T-cell (primary cell): ENCODE data around the gene RNASE8. TPM values are rescaled to one million over a fixed set of nuclear protein-coding genes. Genes with fewer than 3 reads are reported as not detected.

Experiments used
- ATAC-seq, 4 experiments: fragments of 200-7000 bp in 3 of 4; fragments of 150-1000 bp in 1 of 4; cut with Tn5 transposase; replicated peaks in 1 of 4; 1 replicate in 3 of 4; 2 replicates in 1 of 4; pipeline ENCODE4 v1.10.0; 2021; ENCODE audit warnings: moderate library complexity in 3 of 4, mild to moderate bottlenecking in 2 of 4, moderate number of reproducible peaks in 1 of 4
- CTCF ChIA-PET, 2 donors: fragments of 300-600 bp; sonication (Branson Sonifier 250); formaldehyde crosslinking; loops; one replicate each; lab custom pipeline; 2022; ENCODE audit warnings: antibody characterized with exemption in 2 of 2; lab: Charles Lee
- POLR2A ChIA-PET, 2 donors: fragments of 300-600 bp; sonication (Branson Sonifier 250); formaldehyde crosslinking; loops; one replicate each; lab custom pipeline; 2022; ENCODE audit warnings: antibody characterized with exemption in 2 of 2; lab: Charles Lee
- DNase-seq, 35 experiments: peaks; one replicate each; pipeline versions ENCODE4 v3.0.0 to v3.0.0-alpha.2; 2013 to 2023
- H3K27ac ChIP-seq: one replicate; pipeline ENCODE4 v1.5.1; 2013; ENCODE audit warnings: low read length
- H3K27me3 ChIP-seq, 2 experiments: replicated peaks in 1 of 2; 1 replicate in 1 of 2; 2 replicates in 1 of 2; pipeline versions ENCODE4 v1.6.1 to v1.7.0; 2013; ENCODE audit warnings: low read length in 1 of 2, mixed read lengths in 1 of 2; ENCODE audit not compliant: control insufficient read depth in 2 of 2, insufficient read depth in 2 of 2; ENCODE audit errors: extremely low read depth in 1 of 2
- H3K36me3 ChIP-seq, 2 donors: 1 replicate in 1 of 2; 2 replicates in 1 of 2; pipeline versions ENCODE4 v1.6.1 to v1.7.0; 2013; ENCODE audit warnings: low read length in 1 of 2; ENCODE audit not compliant: control insufficient read depth in 2 of 2, insufficient read depth in 1 of 2; ENCODE audit errors: extremely low read depth in 1 of 2
- H3K4me1 ChIP-seq, 2 experiments: 1 replicate in 1 of 2; 2 replicates in 1 of 2; pipeline versions ENCODE4 v1.6.1 to v1.7.0; 2013; ENCODE audit warnings: low read length in 2 of 2, mixed read lengths in 1 of 2; ENCODE audit not compliant: insufficient read depth in 2 of 2, control insufficient read depth in 1 of 2; ENCODE audit errors: extremely low read depth in 1 of 2
- H3K4me3 ChIP-seq, 2 donors: 1 replicate in 1 of 2; 2 replicates in 1 of 2; pipeline versions ENCODE4 v1.5.1 to v1.7.0; 2013; ENCODE audit warnings: mild to moderate bottlenecking in 2 of 2, low read length in 1 of 2, moderate library complexity in 1 of 2; ENCODE audit not compliant: control insufficient read depth in 1 of 2; ENCODE audit errors: extremely low read depth in 1 of 2
- H3K9me3 ChIP-seq: 2 replicates; pipeline ENCODE4 v1.7.0; 2013
- H3K27ac Mint-ChIP-seq, 2 donors: one replicate each; pipeline ENCODE4 v1.8.0; 2020 to 2021; ENCODE audit warnings: mild to moderate bottlenecking in 2 of 2, mixed read lengths in 2 of 2
- H3K27me3 Mint-ChIP-seq, 2 donors: one replicate each; pipeline ENCODE4 v1.8.0; 2021 to 2022; ENCODE audit warnings: mixed read lengths in 2 of 2
- H3K36me3 Mint-ChIP-seq: one replicate; pipeline ENCODE4 v1.8.0; 2021; ENCODE audit warnings: mixed read lengths
- H3K4me1 Mint-ChIP-seq, 3 donors: one replicate each; pipeline ENCODE4 v1.8.0; 2020 to 2022; ENCODE audit warnings: mixed read lengths in 3 of 3, mild to moderate bottlenecking in 1 of 3
- H3K4me3 Mint-ChIP-seq, 3 donors: one replicate each; pipeline ENCODE4 v1.8.0; 2020 to 2022; ENCODE audit warnings: mild to moderate bottlenecking in 3 of 3, mixed read lengths in 3 of 3, moderate library complexity in 3 of 3
- H3K9me3 Mint-ChIP-seq, 3 donors: one replicate each; pipeline ENCODE4 v1.8.0; 2020 to 2022; ENCODE audit warnings: mixed read lengths in 3 of 3
- WGBS: methylation state at CpG from one replicate; pipeline ENCODE4 v1.1.5; 2013; ENCODE audit warnings: missing lambda C conversion rate; ENCODE audit not compliant: insufficient coverage; 5-methylcytosine and 5-hydroxymethylcytosine counted together
- total RNA-seq, 35 experiments: library from RNA in 6 of 35; stranded (reverse) in 6 of 35; fragments of 120-200 nt in 1 of 35; gene quantifications; one replicate each; pipeline versions ENCODE4 v1.2.1 to v1.2.4 and lab custom pipeline; 2013 to 2026

Gene RNASE8
- total RNA-seq, 5 donors from 2014 or later (not counting 1 experiment from before 2014, with no cell fraction given), result not detected

DNA sequence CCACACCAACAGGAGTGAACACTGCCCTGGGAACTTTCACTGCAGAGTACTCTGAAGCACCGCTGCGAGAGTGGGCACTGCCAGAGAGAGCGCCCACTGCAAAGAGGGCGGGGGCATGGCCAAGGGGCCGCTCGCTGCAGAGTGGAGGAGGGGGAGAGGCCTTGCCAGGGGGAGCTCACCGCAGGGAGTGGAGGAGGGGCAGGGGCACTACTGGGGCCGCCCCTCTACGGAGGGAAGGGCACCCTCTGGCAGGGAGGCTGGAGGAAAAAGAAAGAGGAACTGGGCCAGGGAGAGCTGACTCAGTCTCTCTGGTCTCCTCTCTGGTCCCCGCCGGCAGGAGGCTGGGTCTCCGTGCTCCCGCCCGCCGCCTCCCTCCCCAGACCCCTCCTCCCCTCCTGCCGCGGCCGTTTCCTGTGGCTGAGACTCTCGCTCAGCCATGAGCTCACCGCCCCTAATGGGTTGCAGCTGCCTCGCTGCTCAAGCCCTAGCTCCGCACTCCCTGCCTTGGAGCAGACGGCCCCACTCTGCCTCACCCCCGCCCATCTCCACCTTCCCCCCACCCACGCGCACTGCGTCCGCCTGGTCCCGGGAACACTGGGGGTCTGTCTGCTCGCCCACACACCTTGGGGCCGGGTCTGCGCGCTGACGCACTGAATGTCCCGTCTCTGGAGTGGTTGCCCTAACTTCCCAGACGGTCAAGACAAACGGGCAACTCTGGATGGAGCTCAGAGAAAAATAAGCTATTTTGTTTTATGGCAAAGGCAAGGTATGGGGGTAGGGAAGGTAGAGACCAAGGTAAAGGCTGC lies 13.8 kb downstream of the RNASE8 start:
- H3K4me1 ChIP-seq, result peaks cover 7 to 35% of the 10 kb centered on the region in 2 experiments
- no peaks in the 10 kb centered on the region for H3K9me3 ChIP-seq
- ChIA-PET CTCF (interaction anchor here (0.6 to 3.4 kb wide), 15 partner anchors 13 to 1915 kb away, joined by 3 to 23 read pairs (median 4); partner anchors contain the start of gene RNASE8 (in 1 of the 2)), POLR2A (interaction anchor here (0.6 kb wide), 3 partner anchors 13 to 353 kb away, joined by 5 to 8 read pairs (median 5); no protein-coding TSS in a partner anchor)
- no peak overlapping the region for H3K27ac ChIP-seq
- Mint-ChIP-seq H3K27ac (no peak overlapping the region), H3K4me3 (peak overlapping the region; percentile 74 to 84 (median 76)), H3K36me3 (no peaks in the 10 kb centered on the region), H3K4me1 (peaks cover 29 to 41% (median 38%) of the 10 kb centered on the region in 3 donors), H3K27me3 (peaks cover 54 to 64% of the 10 kb centered on the region in 2 donors), H3K9me3 (no peaks in the 10 kb centered on the region)
- DNase-seq, result peak in 13 of 35 experiments; percentile 8 to 53 (median 30)
- ATAC-seq, result peak; percentile 31 to 44 (median 40)
- peak overlapping the region; percentile 46 to 63 for H3K4me3 ChIP-seq
- peaks cover 7 to 68% of the 10 kb centered on the region in 2 experiments for H3K27me3 ChIP-seq
- H3K36me3 ChIP-seq, result no peaks in the 10 kb centered on the region
- 1% methylated on average over 28 of the region's 37 CpGs for WGBS

DNA sequence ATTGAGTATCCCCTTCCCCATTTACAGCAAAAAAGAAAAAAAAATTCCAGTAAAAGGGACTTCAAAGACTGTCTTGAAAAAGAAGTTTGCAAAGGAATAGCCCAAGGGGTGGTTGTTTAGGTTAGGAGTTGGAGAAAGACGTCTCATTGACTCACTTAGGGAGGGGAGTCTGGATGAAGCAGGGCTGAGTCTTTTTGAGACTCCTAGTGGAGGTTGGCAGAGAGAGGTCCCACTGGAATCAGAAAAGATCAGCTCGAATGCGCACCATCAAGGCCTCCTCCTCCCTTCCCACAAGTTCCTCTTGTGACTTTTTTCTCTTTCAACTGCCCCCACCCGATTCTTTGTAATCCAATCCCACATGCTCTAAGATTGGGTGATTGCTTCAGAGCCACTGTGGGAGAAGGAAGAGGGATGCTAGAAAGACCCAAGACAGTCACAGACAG lies 14.4 kb downstream of the RNASE8 start:
- peaks cover 48 to 58% of the 10 kb centered on the region in 2 donors for H3K27me3 Mint-ChIP-seq
- ChIA-PET POLR2A (interaction anchor here (0.6 kb wide), 3 partner anchors 12 to 354 kb away, joined by 5 to 8 read pairs (median 5); no protein-coding TSS in a partner anchor), CTCF (interaction anchor here (0.6 to 3.4 kb wide), 9 partner anchors 14 to 1914 kb away, joined by 3 to 23 read pairs (median 6); partner anchors contain the start of gene RNASE8 (in 1 of the 2))
- Histone ChIP-seq H3K4me3 (no peak overlapping the region), H3K9me3 (no peaks in the 10 kb centered on the region), H3K4me1 (peaks cover 7 to 35% of the 10 kb centered on the region in 2 experiments), H3K36me3 (no peaks in the 10 kb centered on the region), H3K27ac (no peak overlapping the region), H3K27me3 (peaks cover 7 to 68% of the 10 kb centered on the region in 2 experiments)
- H3K27ac Mint-ChIP-seq, result no peak overlapping the region
- H3K4me3 Mint-ChIP-seq, result peak overlapping the region; percentile 5 to 84 (median 74)
- no peak for DNase-seq
- ATAC-seq, result no peak
- H3K36me3 Mint-ChIP-seq, result no peaks in the 10 kb centered on the region
- peaks cover 29 to 41% (median 38%) of the 10 kb centered on the region in 3 donors for H3K4me1 Mint-ChIP-seq
- no peaks in the 10 kb centered on the region for H3K9me3 Mint-ChIP-seq
- WGBS, result no CpG with 5 or more reads among the region's 4 CpGs

DNA sequence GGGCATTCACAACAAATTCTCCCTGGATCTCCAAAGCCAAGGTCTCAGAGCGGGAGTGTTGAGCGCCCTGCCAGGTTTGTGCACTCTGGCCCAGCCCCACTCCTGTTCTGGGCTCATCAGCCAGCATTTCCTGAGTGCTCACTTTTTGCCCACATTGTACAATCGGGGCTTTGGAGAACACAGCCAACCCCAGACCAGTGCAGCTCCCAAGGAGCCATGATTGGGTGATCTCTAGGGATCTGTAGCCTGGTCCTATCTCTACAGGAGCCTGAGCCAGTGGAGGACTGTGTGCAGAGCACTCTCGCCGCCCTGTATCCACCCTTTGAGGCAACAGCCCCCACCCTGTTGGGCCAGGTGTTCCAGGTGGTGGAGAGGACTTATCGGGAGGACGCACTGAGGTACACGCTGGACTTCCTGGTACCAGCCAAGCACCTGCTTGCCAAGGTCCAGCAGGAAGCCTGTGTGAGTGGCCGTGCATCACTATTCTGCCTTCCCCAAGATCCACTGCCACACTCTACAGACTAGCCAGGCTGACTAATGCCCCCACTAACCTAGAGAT lies 15.2 kb downstream of the RNASE8 start:
- H3K27ac Mint-ChIP-seq, result no peak overlapping the region
- peaks cover 29 to 40% (median 38%) of the 10 kb centered on the region in 3 donors for H3K4me1 Mint-ChIP-seq
- peaks cover 7 to 35% of the 10 kb centered on the region in 2 experiments for H3K4me1 ChIP-seq
- no peaks in the 10 kb centered on the region for H3K36me3 ChIP-seq
- peaks cover 40 to 51% of the 10 kb centered on the region in 2 donors for H3K27me3 Mint-ChIP-seq
- H3K27ac ChIP-seq, result no peak overlapping the region
- H3K9me3 ChIP-seq, result no peaks in the 10 kb centered on the region
- 76% methylated on average over 4 of the region's 9 CpGs for WGBS
- H3K9me3 Mint-ChIP-seq, result no peaks in the 10 kb centered on the region
- peak overlapping the region in 1 of 3 donors; percentile 84 for H3K4me3 Mint-ChIP-seq
- ChIA-PET CTCF (interaction anchor here (0.6 to 3.4 kb wide), 3 partner anchors 15 to 28 kb away, joined by 3 to 23 read pairs (median 4); partner anchors contain the start of gene TMEM253 (in 1 of the 2)), POLR2A (no interaction called here)
- DNase-seq, result no peak
- H3K36me3 Mint-ChIP-seq, result no peaks in the 10 kb centered on the region
- ATAC-seq, result no peak
- no peak overlapping the region for H3K4me3 ChIP-seq
- H3K27me3 ChIP-seq, result peaks cover 3 to 66% of the 10 kb centered on the region in 2 experiments

DNA sequence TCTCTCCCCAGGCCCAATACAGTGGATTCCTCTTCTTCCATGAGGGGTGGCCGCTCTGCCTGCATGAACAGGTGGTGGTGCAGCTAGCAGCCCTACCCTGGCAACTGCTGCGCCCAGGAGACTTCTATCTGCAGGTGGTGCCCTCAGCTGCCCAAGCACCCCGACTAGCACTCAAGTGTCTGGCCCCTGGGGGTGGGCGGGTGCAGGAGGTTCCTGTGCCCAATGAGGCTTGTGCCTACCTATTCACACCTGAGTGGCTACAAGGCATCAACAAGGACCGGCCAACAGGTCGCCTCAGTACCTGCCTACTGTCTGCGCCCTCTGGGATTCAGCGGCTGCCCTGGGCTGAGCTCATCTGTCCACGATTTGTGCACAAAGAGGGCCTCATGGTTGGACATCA lies 16.3 kb downstream of the RNASE8 start:
- H3K4me3 Mint-ChIP-seq, result no peak overlapping the region
- ChIA-PET POLR2A (no interaction called here), CTCF (interaction anchor here (0.6 kb wide), 2 partner anchors 25 to 30 kb away, joined by 3 read pairs; no protein-coding TSS in a partner anchor)
- H3K4me3 ChIP-seq, result no peak overlapping the region
- no peaks in the 10 kb centered on the region for H3K36me3 Mint-ChIP-seq
- DNase-seq (no peak), ATAC-seq (no peak)
- no peak overlapping the region for H3K27ac Mint-ChIP-seq
- H3K4me1 ChIP-seq, result peaks cover 7 to 28% of the 10 kb centered on the region in 2 experiments
- 90% methylated on average over 9 of the region's 9 CpGs for WGBS
- H3K36me3 ChIP-seq, result no peaks in the 10 kb centered on the region
- H3K9me3 ChIP-seq, result no peaks in the 10 kb centered on the region
- H3K27me3 Mint-ChIP-seq, result peaks cover 33 to 45% of the 10 kb centered on the region in 2 donors
- no peaks in the 10 kb centered on the region for H3K9me3 Mint-ChIP-seq
- peaks cover 22 to 33% (median 30%) of the 10 kb centered on the region in 3 donors for H3K4me1 Mint-ChIP-seq
- H3K27ac ChIP-seq, result no peak overlapping the region
- H3K27me3 ChIP-seq, result peaks cover 3 to 64% of the 10 kb centered on the region in 2 experiments

DNA sequence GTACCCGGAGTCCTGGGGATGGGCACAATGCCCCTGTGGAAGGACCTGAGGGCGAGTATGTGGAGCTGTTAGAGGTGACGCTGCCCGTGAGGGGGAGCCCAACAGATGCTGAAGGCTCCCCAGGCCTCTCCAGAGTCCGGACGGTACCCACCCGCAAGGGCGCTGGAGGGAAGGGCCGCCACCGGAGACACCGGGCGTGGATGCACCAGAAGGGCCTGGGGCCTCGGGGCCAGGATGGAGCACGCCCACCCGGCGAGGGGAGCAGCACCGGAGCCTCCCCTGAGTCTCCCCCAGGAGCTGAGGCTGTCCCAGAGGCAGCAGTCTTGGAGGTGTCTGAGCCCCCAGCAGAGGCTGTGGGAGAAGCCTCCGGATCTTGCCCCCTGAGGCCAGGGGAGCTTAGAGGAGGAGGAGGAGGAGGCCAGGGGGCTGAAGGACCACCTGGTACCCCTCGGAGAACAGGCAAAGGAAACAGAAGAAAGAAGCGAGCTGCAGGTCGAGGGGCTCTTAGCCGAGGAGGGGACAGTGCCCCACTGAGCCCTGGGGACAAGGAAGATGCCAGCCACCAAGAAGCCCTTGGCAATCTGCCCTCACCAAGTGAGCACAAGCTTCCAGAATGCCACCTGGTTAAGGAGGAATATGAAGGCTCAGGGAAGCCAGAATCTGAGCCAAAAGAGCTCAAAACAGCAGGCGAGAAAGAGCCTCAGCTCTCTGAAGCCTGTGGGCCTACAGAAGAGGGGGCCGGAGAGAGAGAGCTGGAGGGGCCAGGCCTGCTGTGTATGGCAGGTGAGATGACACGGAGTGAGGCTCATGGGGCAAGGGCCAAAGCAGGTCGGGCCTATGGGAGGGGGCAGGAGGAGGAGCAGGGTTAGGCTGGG lies 17.0 kb downstream of the RNASE8 start:
- Histone ChIP-seq H3K4me1 (peaks cover 7 to 21% of the 10 kb centered on the region in 2 experiments), H3K27ac (no peak overlapping the region), H3K27me3 (peaks cover 0 to 57% of the 10 kb centered on the region in 2 experiments), H3K4me3 (no peak overlapping the region), H3K36me3 (no peaks in the 10 kb centered on the region), H3K9me3 (no peaks in the 10 kb centered on the region)
- ChIA-PET CTCF (interaction anchor here in 1 of 2 donors (0.6 to 0.9 kb wide), 2 partner anchors 10 to 30 kb away, joined by 3 read pairs; no protein-coding TSS in a partner anchor), POLR2A (no interaction called here)
- WGBS, result 86% methylated on average over 18 of the region's 26 CpGs
- Mint-ChIP-seq H3K27ac (no peak overlapping the region), H3K4me3 (no peak overlapping the region), H3K27me3 (peaks cover 27 to 38% of the 10 kb centered on the region in 2 donors), H3K4me1 (peaks cover 15 to 26% (median 22%) of the 10 kb centered on the region in 3 donors), H3K9me3 (no peaks in the 10 kb centered on the region), H3K36me3 (no peaks in the 10 kb centered on the region)
- DNase-seq (no peak), ATAC-seq (no peak)
